GM21390 (cell line): ENCODE data around the gene POU2AF1.
A peak's percentile ranks its signal among the peaks of the same experiment; 100 is the strongest.

Source experiments
- ATAC-seq: cut with Tn5 transposase; IDR thresholded peaks from one replicate; pipeline ENCODE4 v1.9.1; 2021; ENCODE audit not compliant: unreplicated experiment

The POU2AF1 gene

GRCh38 chr11:111378861-111379601 lies at the start of gene POU2AF1:
POU2AF1 (minus strand) TSS chr11:111379275; CDS start chr11:111379177, 98 bp downstream.
- ATAC-seq: peak; percentile 69

GRCh38 chr11:111428113-111428876 lies 49.2 kb upstream of the POU2AF1 start:
- no peak for ATAC-seq

GRCh38 chr11:111427471-111427912 lies 48.4 kb upstream of the POU2AF1 start:
- ATAC-seq: no peak

GRCh38 chr11:111426617-111427016 lies 47.5 kb upstream of the POU2AF1 start:
- ATAC-seq: no peak

DNA sequence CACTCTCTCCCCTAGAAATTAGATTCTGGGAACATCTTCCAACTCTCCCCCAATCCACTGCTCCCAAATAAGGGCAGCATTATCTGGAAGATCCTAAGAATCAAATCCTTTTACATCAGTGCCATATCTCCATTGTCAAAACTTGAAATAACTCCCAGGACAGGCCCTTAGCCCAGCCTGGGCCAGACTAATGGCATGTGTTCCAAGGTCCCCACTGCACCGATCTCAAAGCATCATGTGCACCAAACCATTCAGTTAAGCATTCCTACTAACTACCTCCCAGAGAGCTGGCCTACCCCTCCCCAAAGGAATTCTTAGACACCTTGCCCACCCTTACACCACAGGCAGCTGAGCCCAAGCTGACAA lies 44.2 kb upstream of the POU2AF1 start:
- peak; percentile 16 for ATAC-seq

DNA sequence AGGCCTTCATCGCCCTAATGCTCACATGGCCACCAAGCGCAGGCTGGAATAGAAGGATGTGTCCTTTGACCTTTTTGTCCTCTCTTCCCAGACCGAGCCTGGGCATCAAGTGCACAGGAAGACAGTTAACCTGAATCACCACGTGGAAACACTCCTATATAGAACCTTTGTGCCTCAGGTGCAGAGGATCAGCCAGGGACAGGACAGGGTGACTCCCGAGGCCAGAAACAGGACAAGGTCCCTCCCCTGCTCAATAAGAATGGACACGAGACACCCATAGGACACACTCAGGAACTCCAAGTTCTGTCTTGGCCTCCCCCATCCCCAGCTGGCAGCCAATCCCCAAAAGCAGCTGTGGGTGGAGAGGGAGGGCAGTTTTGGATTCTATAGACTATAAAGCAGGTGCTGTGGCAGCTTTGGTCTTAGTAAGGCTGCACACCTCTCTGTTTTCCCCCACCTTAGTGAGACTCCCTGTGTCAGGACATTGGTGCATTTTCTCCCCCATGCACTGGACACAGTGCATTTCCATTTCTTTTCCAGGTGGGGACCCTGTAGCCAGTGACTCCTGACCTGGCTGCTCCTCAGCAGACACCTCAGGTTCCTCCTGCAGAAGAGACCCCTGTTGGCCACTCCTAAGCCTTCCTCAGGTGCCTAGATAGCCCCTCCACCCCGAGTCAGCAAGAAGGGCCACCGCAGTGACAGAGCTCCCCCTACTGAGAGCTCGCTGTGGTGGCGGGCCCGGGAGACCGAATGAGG lies 43.6 kb upstream of the POU2AF1 start:
- ATAC-seq: peak; percentile 79

GRCh38 chr11:111421251-111421650 lies 42.2 kb upstream of the POU2AF1 start:
- ATAC-seq: no peak

- no peak for ATAC-seq
Observed at GRCh38 chr11:111419641-111420327, 40.7 kb upstream of the POU2AF1 start.

DNA sequence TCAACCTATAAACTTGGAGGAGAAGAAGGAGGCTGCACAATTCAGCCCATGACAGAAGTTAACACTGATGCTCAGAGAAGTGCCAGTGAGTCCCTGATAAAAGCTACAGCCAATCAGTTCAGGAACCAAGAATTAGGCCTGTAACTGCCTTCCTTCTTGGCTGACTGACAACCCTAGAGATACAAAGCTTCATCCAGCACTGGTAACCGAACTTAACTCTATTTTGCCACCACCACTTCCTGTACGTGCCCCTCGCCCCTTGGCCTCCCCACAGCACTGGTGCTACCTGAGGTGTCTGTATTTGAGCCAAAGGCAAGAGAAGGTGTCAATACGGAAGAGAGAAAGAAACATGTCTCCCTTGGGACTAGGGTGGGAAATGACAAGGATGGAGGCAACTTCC lies 40.1 kb upstream of the POU2AF1 start:
- ATAC-seq: no peak

DNA sequence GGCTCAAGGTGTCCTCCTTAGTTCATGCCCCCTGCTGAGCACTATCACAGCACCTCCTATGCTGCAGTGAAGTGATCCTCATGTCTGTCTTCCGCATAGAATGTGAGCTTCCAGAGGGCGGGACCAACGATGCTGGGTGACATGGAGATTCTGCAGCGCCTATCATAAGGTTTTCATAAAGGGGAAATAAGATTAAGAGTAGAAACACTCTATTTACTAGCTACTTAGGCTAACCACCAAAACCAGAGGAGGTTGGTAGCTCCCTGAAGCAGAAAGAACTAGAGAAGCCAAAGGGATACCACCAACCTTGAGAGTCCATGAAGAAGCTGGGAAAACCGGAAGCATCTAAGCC lies 39.3 kb upstream of the POU2AF1 start:
- ATAC-seq: no peak

DNA sequence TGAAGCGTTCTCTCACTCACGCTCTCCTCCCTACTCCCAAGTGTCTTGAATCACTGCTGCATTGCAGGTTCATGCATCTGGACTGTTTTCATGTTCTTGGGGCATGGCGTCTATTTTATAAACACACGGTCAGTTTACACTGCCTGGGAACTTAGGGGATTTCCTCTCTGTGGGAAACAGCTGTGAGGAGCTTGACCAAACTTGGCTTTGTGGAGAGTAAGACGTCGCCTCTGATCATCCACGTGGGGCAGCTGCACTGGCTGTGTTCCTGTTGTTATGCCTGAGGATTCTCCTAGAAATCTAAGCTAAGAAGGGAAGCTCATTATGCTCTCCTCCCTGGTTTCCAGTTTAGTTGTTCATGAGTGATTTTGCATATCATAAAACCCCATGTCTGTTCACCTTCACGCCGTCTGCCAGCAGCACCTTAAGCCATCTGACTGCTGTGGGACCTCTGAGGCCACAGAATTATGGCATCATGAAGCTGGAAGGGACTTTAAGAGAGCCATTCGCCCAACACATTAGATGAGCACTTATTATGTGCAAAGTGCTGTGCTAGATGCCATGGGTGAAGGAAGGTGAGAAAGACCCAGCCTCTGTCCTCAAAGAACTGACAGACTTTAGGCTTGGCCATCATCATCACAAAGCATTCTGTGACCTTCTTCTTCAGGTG lies 38.8 kb upstream of the POU2AF1 start:
- peak; percentile 20 for ATAC-seq

DNA sequence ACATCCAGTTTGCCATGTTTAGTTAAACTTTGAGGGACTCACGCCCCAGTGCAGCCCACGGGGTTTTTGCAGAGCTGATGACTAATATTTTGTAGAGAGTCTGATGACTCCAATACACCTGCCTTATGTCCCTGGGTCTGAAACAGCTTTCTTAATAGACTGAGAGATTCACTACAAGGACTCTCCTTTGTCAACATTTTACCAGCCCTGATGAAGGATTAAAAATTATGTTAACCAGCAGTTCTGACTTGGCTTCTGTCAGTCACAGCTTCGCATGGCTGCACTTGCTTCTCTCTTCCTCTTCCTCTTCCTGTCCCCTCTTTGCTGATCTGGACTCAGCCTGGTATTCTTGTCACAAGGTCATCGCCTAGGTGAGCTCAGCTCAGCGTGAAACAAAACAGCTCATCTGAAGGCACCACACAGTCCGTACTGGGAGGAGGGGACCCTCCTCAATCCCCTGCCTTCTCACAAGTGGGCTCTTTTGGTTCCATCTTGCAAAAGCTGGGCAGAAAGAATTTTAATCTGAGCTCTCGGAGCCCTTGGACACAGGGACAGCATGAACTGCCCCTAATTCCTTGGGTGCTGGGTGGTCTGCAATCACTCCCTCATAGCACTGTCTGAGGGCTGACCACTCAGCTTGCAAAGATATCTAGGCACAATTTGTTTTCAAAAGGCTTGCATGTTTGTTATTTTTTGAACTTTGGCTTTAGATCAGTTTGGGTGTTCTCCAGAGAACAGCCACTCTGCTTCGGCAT lies 38.1 kb upstream of the POU2AF1 start:
- peak; percentile 64 for ATAC-seq

DNA sequence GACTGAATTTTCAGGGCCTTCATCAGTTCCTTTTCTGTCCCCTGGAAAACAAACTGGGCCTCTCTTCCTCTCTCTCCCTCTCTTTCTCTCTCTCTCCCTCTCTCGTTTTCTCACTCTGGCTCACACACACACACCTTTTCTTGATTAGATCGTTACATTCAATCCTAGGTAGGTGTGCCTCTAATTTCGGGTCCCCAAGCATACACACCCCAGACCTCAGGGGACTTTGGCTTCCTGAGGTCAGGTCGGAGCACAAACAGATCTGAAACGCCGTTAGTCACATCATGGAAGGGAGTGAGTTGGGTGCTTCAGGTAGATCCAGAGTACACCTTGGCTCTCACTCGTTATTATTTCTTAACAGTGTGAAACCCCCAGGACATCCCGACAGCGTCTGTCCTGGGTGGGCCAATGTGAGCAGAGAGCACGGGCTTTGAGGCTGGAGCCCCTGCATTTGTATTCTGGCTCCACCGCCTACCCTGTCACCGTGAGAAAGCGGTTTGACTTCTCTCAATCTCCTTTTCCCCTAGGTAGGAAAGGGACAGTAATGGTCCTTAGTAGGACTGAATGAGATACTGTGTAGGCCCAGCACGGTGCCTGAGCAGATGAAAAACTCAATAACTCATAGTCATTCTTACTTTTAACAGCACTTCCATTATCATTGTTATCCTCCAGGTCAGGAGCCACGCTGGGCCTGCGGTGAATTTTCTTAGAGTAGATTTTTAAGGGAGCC lies 37.3 kb upstream of the POU2AF1 start:
- ATAC-seq: no peak

GRCh38 chr11:111414936-111415335 lies 35.9 kb upstream of the POU2AF1 start:
- no peak for ATAC-seq

DNA sequence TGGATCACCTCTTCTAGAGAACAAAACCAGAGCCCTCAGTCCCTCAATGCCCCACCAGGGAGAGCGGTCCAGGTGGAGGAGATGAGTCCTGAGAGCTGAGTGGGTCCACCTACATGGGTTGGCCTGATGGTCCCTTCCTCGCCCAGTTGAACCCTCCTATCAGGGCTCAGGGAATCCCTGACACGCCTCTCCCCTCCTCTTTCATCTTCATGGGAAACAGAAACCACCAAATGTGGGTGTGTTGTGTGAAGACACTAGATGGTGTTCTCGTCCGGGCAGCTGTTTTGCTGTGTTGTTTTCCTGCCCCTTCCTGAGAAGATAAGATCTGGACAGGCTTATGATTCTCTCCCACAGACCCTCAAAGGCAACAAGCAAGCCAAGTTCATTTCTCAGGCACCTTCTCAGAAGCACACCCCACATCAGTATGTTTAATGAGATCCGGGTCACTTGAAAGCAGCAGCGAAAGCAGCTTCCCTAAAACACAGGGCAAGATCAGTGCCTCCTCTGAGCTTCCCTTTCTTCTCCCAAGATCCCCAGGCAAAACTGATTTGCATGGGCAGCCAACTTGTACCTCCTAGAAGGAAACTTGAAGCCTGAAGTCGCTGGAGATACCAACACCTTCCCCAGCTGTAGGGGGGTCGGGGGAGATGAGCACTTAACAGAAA lies 35.3 kb upstream of the POU2AF1 start:
- peak; percentile 33 for ATAC-seq

DNA sequence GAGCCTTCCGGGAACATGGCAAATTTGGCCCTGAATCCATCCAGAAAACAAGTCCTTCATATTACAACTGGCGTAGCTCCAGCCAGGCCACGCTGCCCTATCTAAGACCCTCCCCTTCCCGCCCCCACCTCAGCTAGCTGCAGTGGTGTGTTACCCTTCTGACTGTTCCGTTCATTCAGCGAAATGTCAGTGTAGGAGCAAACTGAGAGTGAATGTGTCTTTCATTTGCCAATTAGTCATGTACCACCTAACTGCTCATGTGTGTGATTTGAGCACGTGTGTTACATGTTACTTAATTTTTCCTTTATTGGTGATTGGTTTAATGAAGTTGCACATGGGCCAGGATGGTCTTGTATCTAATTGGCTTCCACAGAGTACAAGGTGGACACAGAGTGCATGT lies 34.8 kb upstream of the POU2AF1 start:
- no peak for ATAC-seq

- ATAC-seq: no peak
Observed at GRCh38 chr11:111412293-111412692, 33.2 kb upstream of the POU2AF1 start.

DNA sequence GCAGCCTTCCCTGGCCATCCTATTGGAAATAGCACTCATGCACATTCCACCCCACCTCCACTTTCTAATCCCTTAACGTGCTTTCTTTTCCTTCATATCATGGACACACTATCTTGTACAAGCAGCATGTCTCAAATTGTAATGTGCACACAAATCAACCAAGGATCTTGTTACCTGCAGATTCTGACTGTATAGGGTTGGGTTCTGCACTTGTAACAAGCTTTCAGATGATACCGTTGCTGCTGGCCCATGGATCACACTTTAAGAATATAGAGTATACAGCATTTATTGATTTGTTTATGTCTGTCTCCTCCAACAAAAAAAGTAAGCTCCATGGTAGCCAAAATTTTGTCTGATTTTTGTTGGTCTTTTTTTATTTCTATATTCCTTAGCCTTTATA lies 32.4 kb upstream of the POU2AF1 start:
- no peak for ATAC-seq

GRCh38 chr11:111410951-111411350 lies 31.9 kb upstream of the POU2AF1 start:
- no peak for ATAC-seq
